ENCODE measurements around the gene EFEMP1.

DNA sequence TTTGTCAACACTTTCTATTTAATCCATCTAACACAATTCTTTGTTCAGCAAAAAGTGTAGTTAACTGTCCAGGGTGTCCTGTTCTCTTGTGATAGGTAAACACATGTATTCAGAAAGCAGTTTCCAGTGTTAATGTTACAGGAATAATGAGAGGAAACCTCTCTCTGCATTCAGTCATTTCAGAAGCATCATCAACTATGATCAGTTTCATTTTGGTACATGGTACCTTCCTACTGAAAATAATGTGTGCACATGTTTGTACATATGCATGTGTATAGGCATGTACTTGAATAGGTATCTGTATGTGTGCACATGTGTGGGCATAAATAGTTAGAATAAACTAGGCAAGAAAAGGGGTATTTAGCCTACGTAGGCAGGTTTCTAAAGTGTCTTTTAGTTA, 16.6 kb downstream of the EFEMP1 start:
- TF ChIP-seq, protein P1, sequence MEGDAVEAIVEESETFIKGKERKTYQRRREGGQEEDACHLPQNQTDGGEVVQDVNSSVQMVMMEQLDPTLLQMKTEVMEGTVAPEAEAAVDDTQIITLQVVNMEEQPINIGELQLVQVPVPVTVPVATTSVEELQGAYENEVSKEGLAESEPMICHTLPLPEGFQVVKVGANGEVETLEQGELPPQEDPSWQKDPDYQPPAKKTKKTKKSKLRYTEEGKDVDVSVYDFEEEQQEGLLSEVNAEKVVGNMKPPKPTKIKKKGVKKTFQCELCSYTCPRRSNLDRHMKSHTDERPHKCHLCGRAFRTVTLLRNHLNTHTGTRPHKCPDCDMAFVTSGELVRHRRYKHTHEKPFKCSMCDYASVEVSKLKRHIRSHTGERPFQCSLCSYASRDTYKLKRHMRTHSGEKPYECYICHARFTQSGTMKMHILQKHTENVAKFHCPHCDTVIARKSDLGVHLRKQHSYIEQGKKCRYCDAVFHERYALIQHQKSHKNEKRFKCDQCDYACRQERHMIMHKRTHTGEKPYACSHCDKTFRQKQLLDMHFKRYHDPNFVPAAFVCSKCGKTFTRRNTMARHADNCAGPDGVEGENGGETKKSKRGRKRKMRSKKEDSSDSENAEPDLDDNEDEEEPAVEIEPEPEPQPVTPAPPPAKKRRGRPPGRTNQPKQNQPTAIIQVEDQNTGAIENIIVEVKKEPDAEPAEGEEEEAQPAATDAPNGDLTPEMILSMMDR (conservative IDR thresholded peaks at IDR 0.05; ENCODE audit: low read depth, low read length), result no peak
- TF ChIP-seq EZH2 (IDR thresholded peaks at IDR 0.05; ENCODE audit: borderline replicate concordance, low read depth, low read length, poor library complexity, severe bottlenecking), result no peak

Measured in A673 (cell line).